ENCODE results near the gene STARD13.
A peak's percentile ranks its signal among the peaks of the same experiment; 100 is the strongest.

The STARD13 gene

DNA sequence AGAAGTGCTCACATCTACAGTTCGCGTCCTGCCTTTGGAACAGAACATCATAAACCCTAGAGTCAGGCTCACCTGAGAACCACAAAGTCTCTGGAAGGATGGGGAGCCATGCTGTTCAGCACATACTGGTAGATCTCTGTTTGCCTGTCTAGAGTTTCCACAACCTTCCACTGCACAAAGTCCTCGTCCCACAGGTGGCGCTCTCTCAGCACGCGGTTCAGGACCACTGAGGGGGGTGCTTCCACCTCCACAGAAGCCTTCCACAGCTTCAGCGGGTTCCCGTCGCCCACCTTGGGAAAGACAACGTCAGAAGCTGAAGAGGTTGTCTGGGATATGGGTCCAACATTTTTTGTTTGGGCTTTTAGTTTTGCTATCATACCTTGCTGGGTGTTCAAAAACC, 175.8 kb downstream of the STARD13 start:
- no peak for DNase-seq

DNA sequence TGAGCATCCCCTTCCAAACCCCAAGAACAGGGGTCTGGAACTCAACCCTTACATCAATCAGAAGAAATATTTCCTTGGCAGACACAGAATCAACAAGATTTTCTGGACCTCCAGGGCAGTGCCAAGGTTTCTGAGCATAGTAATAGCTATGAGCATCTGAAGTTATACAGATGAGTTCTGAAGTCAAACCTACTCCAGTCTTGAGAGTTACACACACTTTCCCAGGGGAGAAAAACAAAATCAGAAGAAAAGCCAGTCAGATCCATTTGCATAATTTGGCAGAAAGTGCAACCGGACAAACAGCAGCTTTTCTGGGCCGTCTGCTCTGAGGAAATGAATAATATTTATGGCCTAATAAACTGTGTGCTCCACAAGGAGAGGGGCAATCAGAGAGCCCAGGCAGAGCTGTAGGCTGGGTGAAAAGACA, 176.3 kb downstream of the STARD13 start:
- no peak for DNase-seq

- DNase-seq = no peak
These were observed 176.9 kb downstream of the STARD13 start for GRCh38 chr13:33108620-33109019.

DNA sequence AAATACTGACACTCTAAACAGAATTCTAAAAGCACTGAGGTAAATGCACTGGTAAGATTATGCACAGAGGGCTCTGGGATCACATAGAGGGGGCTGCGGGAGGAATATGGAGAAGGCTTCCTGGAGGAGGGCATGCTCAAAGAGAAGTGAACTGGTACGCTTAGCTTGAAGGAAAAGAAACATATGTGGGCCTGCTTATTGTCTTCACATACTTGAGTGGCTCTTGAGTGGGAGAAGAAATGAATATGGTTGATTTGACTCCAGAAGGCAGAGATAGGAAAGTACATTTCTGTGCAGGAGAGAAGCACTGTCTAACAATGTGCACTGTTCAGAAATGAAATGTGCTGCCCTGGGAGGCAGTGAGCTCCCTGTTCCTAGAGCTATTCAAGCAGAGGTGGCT, 178.2 kb downstream of the STARD13 start:
- no peak for DNase-seq

DNA sequence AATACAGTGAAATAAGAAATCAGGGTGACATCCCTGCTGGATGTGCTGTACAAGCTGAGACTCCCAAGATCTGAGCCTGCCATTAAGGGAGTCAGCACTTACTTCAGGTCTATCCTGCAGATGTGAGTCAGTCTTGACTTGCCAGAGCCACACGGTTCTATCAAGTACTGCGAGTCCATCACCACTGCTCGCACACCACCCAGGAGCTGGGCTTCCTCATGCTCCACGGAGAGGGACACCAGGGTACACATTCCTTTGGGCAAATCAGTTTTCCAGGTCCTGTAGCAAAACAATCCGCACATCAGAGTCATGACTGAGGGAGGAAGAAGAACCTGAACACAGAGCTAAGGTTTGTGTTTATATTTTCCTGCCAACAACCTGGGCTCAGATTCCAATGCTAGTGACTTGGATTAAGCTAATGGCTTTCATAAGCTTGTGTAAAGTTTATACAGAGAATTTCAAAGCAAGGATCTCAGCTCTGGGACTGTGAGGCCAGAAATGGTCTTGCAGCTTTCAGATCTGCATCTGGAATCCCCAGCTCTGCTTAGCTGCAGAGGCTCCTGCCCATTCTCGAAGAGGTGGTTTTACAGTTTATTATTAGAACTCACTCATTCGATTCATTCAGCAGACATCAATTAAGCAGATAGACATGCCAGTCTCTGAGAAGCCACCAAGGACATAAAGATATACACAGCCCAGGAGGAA, 178.7 kb downstream of the STARD13 start:
- no peak for DNase-seq

GRCh38 chr13:33105387-33106005, 180.1 kb downstream of the STARD13 start:
- peak; percentile 1 to 8 for DNase-seq

DNA sequence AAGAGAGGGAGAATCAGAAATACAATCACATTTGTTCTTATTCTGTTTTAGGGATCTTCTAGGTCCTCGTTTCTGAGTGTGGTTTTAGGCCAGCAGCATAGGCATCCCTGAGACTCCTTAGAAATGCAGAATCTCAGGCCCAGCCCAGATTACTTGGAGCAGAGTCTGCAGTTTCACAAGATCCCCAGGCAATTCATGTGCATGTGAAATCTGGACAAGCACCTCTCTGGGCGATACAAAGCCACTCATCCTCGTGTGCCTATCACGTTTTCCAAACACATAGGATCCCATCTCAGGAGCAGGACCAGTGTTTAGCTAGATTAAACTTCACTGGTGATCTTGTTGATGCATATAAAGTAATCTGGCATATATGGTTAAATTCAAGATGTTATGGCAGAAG, 182.1 kb downstream of the STARD13 start:
- DNase-seq = no peak

GRCh38 chr13:33101835-33102234, 183.7 kb downstream of the STARD13 start:
- DNase-seq = no peak

- no peak for DNase-seq
These were observed 184.7 kb downstream of the STARD13 start for GRCh38 chr13:33100886-33101285.

GRCh38 chr13:33099860-33100259, 185.7 kb downstream of the STARD13 start:
- no peak for DNase-seq

DNA sequence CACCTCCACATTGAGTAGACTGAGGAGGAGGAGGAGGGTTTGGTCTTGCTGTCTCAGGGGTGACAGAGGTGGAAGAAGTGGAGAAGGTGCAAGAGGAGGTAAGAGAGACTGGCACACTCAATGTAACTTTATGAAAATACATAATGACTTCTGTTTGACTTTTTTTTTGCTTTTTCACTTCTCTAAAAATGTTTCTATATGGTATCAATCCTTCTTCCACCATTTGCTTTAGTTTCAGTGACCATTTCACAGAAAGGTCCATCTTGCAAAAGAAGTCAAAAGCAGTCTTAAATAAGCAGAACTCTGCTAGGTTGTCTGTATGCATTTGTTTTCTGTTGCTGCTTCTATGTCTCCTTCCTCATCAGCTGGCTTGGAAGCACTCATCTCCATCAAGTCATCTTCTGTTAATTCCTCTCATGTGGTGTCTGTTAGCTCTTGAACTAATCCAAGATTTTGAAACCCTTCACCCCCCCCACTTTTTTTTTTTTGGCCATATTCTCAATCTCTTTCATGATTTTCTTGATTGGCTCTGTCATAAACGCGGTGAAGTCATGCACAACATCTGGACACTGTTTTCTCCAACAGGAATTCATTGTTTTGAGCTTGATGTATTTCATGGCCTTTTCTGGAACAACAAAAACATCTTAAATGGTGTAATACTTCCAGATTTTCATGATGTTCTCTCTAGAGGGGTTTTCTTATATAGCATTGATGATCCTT, 188.5 kb downstream of the STARD13 start:
- DNase-seq = no peak

GRCh38 chr13:33092073-33092987, 193.2 kb downstream of the STARD13 start:
- no peak for DNase-seq

- DNase-seq = no peak
These were observed 194.2 kb downstream of the STARD13 start for GRCh38 chr13:33091415-33091774.

- DNase-seq = no peak
These were observed 194.7 kb downstream of the STARD13 start for GRCh38 chr13:33090755-33091414.

DNA sequence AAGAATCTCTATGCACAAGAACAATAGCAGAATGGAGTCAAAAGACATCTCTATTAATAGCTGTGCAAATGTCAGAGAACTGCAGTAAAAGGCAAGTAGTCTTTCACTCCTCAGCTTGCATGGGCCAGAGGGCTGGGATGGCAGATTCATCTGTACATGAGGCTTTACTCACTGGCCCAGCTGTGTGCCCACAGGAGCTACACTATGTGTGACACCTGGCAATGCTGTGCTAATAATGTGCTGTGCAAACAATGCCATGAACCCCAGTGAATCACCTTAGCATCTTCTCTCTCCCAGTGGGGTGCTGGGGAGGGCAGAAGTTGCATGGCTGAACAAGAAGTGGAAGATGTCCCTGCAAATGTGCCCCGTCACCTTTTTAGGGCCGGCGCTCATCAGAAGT, 196.2 kb downstream of the STARD13 start:
- DNase-seq = no peak

GRCh38 chr13:33087790-33088189, 197.8 kb downstream of the STARD13 start:
- no peak for DNase-seq

DNA sequence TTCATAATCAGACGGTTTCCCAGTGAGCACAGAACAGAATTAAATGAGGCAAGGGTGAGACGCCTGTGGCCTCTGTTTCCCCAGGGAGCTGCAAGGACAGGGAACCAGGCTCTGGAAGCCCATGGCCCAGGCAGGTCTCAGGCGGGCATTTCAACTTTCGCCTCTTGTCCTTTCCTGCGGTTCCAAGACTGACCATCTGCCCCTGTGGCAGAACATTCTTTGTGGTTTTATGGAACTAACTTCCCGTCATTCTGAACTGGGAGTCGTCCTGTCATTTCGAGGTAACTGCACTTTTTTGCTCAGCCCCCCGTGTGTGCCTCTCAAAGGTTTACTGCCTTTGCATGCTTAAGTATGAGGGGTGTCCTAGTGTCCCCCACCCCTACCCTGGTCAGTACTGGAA, 198.5 kb downstream of the STARD13 start:
- no peak for DNase-seq

GRCh38 chr13:33083054-33083453, 202.5 kb downstream of the STARD13 start:
- no peak for DNase-seq

DNA sequence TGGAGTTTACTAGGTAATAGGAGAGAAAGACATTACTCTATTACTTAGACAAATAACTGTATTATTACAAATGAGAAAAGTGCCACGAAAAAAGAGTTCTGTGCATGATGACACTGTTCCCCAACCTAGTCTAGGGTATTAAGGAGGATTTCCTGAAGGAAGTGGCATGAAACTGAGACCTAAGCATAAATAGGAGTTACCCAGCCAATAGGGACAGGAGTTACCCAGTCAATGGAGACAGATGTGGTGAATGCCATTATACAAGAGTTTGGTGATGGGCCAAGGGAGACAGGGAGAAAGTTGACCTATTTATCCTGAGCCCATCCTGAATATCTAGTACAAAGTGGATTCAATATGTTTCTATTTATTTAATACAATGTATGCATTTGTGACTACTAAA, 203.9 kb downstream of the STARD13 start:
- DNase-seq = no peak

- DNase-seq = no peak
These were observed 204.5 kb downstream of the STARD13 start for GRCh38 chr13:33080972-33081590.

DNA sequence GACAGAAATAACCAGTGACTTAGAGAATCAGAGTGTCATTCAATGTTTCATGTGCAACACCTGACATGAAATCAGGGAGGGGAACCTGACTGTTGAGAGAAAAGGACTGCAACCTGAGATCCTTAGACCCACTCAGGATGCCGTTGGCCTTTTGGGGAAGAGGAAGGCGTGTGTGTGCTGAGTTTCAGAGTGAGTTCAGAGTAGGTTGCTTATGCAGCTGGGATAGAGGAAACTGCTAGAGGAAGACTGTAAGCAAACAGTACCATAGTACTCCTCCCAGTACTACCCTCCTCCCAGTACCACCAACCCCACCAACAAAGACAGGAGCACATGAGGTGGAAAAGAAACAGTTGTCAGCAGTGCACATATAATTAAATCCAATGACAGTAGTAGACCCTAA, 205.6 kb downstream of the STARD13 start:
- no peak for DNase-seq

DNA sequence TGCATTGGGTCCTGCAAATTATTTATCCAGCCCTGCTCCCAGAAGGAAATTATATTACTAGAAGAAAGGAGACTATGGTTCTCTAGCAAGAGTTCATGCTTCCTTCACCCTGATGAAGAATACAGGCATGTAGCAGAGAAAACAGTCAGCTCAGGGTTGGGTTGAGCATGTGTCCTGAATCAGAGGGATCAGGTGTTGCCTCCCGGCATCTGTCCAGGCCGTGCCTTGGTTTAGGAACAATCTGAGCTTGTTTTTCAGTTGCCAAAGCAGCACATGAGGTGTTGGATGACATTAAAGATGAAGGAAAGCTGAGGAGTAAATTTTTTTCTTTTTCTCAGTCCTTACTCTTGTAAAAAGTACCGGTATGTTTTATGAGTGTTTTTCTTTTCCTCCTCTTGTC, 207.3 kb downstream of the STARD13 start:
- DNase-seq = no peak
